Colon (tissue), 2 donors: ENCODE results near the gene SZT2.

Source experiments
- FAIRE-seq: peaks from 2 replicates; lab custom pipeline; 2012; peaks lifted over from hg19 to GRCh38; lab: Jason Lieb, UNC
- donor health status: control.
- donor health status: control.

Gene SZT2

DNA sequence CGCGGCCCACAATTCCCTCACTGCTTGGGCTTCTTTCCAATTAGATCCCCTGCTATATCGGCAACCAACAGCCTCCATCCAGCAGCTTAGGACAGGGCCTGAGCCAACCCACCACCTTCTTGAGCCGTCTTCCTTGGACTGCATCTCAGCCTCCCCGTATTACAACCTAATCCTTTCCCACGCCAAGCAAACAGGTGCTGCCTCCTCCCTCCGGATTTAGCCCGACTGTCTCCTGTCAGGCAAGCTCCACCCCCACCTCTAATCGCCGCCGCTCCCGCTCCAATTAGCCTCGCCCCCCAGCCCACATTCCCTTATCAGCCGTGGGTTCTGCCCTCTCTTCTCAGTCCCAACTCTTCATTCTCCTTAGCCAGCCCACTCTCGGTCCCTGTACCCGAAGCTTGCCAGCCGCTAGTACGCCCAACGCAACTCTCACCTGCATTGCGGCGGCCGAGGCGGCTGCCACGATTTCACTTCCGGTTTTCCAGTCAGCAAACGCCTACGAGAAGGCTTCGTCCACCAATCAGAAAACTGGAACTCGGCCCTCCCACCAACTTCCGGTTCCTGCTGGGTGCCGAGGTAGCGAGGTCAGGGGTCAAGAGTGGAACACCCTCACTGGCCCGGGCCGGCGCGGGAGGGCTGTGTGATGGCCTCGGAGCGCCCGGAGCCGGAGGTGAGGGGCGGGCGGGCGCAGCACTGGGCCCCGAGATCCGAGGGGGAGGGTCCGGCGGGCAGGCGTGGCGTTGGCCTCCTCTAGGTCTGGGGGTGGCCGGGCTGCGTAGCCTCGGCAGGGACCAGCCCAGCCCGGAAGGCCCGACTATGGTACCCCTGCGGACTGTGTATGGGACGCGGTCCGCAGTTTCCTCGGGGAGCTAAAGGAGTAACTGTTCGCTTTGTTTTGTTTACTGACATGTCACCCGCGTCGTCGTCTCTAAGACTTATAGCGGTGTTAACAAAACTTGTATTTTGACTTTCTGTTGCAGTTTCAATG, at the start of gene SZT2, which contains the start of gene MED8:
TSS of gene SZT2 (plus strand) at position 574 of the 988 bp plus-strand sequence. CDS start at position 644, 70 bp downstream.
TSS of gene MED8 (minus strand) at position 475 of the 988 bp plus-strand sequence. CDS start at position 439, 36 bp downstream.
- no peak for FAIRE-seq

DNA sequence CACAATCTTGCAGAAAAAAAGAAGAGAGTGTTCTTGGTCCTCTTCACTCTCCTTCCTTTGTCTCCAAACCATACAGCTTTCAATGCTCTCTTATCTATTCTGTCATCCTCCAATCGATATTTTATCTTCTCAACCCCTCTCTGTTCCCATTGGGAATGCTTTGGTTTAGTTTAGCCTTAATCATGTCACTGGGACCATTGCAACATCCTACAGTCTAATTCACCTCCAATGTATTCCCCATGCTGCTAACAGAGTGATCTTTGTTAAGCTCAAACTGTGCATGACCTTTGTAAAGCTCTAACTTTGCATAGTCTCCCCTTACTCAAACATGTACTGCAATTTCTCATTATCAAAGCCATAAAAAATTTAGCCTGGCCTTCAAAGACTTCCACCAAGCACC, 49.1 kb upstream of the SZT2 start:
- FAIRE-seq, result no peak

DNA sequence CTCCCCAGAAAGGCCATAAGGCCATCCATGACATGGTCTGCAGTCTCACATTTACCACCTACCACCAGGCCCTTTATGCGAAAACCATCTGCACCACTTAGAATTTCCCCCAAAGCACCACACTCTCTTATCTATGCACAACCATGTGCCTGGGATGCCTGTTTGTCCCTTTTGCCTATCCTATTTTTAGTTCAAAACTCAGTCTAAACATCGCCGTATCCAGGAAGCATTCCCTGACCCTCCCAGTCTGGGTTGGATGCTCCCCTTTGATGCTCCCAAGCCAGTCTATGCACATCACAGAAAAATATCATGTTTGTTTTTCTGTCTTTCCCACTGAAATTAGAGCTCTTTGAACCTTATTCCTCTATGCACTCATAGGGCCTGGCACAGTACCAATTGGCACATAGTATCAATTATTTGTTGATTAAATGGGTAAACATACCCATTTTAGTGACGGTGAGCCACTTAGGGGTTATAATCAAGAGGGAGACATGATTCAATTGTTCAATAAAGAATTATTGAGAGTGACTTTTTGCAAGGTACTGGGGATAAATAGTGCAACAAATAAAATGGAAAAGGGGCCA, 45.3 kb upstream of the SZT2 start:
- no peak for FAIRE-seq

DNA sequence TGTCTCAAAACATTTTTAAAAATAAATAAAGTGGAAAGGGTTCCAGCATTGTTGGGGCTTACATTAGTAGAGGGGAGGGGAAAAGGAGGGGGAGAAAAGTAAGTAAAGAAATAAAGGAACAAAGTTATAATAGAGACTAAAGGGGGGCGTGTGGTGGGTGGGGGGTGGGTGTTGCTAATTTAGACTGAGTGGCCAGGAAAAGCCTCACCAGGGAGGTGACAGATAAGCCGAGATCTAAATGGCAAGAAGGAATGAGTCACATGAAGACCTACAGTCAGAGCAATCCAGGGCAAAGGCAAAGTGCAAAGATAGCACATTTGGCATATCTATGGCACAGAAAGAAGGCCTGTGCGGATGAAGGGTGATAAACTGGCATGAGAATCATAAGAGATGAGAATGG, 44.6 kb upstream of the SZT2 start:
- FAIRE-seq, result no peak

DNA sequence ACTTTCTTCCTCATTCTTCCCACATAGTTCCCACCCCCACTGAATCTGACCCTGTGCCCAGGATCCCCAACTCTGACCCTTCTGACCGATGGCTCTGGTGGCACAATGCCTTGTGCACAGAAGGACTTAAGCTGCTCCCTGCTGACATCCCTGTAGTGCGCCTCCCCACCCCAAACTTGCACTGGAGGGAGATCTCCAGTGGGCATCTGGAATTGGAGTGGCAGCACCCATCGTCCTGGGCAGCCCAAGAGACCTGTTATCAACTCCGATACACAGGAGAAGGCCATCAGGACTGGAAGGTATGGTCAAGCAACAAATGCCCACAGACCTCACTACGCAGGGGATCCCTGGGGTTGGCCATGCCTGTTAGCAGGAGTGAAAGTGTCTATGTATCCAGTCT, 43.1 kb upstream of the SZT2 start:
- FAIRE-seq, result no peak

DNA sequence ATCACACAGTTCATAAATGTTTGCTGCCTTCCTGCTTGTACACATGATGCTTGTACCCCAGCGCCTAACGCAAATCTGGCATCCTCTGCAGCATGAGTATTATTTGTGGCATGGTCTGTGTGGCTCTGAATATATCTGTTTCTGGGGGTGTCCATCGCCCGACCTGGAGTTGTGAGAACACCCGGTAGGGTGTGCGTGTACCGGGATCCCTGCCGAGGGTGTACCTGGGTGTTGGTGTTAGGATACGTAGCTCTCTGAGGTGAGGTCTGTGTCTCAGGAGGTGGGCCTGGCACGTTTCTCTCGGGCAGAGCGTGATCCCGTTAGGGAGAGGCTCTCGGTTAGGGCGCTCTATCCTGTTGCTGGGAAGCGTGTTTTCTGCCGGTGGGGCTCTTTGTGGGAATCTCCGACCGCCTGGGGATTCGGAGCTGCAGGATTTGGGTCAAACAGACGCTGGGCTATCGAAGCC, 41.3 kb upstream of the SZT2 start:
- FAIRE-seq, result no peak

DNA sequence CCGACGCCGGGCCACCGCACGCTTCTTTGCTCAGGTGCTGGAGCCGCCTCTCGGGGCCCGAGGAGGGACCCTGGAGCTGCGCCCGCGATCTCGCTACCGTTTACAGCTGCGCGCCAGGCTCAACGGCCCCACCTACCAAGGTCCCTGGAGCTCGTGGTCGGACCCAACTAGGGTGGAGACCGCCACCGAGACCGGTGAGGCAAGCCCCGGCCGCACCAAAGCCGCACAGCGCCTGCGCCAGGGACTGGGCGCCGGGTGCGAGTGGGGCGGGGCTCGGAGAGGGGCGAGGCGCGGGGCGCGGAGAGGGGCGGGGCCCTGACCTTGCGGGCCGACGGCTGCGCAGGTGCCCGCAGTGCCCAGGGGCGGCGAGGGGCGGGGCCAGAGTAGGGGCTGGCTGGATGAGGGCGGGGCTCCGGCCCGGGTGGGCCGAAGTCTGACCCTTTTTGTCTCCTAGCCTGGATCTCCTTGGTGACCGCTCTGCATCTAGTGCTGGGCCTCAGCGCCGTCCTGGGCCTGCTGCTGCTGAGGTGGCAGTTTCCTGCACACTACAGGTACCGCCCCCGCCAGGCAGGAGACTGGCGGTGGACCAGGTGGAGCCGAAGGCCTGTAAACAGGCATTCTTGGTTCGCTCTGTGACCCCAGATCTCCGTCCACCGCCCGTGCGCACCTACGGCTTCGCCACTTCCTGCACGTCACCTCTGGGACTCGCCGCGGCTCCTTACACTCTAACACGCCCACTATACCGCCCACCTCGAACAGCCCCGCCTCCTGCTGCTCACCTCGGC, 40.7 kb upstream of the SZT2 start:
- FAIRE-seq, result no peak

DNA sequence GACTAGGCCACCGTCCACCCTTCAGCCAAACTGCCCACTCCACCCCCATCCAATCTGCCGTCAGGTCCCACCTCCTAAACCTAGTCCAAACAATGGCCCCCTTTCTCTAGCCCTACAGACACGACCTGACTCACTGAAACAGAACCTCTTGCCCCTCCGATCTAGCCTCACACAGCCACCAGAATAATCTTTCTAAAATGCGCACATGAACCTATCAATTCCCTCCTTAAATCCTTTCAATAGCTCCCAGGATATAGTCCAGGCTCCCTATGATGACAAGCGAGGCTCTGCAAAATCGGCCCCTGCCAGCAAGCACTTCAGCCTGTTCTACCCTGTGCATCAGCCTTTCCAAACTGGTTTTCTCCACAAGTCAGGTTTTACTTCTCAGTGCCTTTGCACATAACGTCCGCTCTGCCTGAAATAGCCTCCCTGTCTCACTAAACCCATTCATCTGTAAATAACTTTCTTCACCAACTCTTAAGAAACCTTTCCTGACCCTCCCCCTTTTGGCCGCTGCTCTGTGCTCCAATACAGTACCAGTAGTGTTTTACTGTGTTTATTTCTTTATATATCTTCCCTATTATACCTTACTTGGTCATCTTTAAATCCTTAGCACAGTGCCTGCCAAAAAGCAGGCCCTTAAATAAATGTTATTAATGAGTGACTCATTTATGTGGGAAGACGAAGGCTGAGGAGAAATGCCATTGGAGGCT, 39.9 kb upstream of the SZT2 start:
- FAIRE-seq, result no peak

DNA sequence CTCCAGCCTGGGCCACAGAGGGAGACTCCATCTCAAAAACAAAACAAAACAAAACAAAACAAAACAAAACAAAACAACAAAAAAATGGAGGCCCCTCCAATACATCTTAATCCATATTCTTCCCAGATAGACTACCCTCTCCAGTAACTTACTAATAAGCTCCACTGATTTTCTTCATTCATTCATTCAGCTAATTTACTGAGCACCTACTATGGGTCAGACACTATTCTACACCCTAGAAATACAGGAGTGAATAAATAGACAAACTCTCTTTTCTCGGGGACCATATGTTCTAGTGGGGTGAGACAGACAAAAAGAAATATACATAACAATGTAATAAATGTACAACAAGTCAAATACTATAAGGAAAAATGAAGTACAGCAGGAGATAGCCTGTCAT, 38.7 kb upstream of the SZT2 start:
- FAIRE-seq, result no peak

DNA sequence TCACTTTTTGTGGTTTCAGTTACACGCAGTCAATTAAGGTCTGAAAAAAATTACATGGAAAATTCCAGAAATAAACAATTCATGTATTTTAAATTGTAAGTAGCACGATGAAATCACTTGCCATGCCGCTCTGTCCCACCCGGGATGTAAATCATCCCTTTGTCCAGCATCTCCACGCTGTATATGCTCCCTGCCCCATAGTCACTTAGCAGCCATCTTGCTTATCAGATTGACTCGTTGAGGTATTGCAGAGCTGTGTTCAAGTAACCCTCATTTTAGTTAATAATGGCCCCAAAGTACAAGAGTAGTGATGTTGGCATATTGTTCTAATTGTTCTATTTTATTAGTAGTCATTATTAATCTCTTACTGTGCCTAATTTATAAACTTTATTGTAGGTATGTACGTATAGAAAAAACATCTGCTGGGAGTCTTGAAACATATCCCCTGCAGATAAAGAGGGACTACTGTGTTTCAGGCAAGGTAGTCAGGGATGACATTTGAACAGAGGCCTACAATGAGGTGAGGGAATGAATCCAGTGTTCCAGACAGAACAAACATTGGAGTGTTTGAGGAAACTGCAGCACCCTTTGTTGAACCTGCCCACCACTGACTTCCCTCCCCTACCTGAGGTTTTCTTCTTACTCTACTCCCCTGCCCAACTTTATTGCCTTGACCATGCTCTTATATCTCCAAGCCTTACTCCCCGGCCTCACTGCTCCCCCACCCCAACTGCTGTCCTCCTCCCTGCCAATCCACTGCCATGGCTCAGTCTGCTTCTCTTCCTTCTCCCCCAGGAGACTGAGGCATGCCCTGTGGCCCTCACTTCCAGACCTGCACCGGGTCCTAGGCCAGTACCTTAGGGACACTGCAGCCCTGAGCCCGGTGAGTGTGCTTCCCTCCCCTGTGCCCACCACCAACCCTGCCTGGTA, 38.0 kb upstream of the SZT2 start:
- FAIRE-seq, result no peak

DNA sequence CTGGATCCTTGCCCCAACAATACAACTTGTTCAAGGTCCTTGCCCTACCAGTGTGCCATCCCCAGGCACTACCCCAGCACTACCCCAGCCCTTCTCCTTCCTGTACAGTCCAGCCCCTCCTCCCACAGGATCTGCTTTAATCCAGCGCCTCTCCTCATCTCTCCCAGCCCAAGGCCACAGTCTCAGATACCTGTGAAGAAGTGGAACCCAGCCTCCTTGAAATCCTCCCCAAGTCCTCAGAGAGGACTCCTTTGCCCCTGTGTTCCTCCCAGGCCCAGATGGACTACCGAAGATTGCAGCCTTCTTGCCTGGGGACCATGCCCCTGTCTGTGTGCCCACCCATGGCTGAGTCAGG, 37.4 kb upstream of the SZT2 start:
- no peak for FAIRE-seq

DNA sequence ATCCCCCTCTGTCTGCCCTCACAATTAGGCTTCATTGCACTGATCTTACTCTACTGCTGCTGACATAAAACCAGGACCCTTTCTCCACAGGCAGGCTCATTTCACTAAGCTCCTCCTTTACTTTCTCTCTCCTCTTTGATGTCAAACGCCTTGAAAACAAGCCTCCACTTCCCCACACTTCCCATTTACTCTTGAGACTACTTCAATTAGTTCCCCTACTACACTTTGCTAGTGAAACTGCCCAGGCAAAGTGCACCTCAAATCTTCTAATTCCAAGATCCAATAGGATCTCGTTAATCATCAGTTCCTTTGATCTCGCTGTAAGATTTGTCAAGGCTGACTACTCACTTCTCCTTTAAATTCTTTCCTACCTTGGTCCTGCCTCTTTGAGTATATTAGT, 36.8 kb upstream of the SZT2 start:
- FAIRE-seq, result no peak

DNA sequence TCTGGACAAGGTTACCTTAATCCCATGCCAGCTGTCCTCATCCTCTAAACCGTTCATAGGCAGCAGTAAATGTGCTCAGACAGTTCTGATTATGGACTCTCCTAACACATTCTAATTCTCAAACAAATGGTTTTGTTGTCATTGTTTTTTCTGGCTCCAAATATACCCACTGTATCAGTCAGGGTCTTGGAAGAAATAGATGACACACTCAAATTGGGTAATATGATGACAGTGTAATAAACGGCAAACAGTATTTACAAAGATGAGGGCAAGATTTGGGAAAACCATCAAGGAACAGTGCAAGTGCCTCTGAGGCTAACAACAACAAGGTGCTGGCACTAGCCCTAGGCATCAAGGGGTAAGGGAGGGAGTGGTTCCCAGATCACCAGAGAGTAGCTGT, 35.2 kb upstream of the SZT2 start:
- no peak for FAIRE-seq

DNA sequence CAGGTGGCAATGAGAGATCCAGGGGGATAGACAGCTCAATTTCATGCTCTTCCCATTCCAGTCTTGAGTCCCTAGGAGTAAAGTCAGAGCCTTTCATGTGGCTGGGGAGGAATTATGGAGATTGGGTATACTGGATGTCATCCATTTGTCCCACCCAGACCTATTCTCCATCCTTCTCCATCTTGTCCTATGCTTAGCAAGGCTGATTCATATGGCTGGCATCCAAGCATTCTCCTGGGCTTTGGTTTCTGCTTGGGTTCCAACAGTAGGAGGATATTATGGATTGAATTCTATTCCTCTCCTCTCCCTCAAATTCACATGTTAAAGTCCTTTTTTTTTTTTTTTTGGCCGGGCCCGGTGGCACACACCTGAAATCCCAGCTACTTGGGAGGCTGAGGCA, 34.8 kb upstream of the SZT2 start:
- no peak for FAIRE-seq

DNA sequence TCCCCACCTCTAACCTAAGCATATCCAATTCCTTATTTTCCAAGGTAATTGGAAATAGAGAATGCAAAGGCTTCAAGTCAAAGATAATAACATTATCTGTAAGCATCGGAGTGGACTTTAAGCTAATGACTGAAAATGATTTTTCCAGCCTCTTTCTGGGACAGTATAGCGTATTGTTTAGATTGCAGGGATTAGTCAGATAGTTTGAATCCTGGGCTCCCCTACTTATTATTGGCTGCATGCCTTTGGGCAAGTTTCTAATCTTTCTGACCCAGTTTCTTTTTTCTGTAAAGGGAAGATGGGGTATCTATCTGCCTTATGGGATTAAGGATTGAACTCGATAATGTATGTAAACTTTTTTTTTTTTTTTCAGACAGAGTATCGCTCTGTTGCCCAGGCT, 32.4 kb upstream of the SZT2 start:
- FAIRE-seq, result no peak

DNA sequence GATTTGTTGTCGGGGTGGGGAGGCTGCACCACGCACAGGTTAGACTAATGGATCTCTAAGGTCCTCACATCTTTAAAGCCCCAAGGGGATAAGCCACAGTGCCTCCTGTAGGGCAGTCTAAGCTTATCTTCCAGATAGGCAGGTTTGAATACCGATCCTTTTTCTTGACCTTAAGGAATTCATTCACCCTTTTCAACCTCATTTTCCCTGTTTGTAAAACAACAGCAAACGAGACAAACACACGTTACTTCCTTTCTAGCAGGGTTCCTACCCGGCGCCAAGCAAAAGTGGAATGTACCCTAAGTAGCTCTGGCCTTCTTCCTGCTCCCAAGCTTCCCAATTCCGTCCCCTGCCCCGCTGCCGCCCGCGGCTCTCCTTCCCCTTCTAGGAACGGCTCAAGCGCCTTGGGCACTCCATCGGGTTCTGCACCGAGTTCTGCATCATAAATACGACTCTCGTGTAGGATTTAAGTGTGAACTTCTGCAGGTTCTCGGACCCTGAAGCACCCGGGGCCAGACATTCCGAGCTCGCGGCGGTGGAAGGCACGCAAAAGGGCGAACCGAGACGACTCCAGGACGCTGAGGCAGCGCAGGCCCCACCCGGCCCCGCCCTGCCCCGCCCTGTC, 31.5 kb upstream of the SZT2 start:
- no peak for FAIRE-seq

DNA sequence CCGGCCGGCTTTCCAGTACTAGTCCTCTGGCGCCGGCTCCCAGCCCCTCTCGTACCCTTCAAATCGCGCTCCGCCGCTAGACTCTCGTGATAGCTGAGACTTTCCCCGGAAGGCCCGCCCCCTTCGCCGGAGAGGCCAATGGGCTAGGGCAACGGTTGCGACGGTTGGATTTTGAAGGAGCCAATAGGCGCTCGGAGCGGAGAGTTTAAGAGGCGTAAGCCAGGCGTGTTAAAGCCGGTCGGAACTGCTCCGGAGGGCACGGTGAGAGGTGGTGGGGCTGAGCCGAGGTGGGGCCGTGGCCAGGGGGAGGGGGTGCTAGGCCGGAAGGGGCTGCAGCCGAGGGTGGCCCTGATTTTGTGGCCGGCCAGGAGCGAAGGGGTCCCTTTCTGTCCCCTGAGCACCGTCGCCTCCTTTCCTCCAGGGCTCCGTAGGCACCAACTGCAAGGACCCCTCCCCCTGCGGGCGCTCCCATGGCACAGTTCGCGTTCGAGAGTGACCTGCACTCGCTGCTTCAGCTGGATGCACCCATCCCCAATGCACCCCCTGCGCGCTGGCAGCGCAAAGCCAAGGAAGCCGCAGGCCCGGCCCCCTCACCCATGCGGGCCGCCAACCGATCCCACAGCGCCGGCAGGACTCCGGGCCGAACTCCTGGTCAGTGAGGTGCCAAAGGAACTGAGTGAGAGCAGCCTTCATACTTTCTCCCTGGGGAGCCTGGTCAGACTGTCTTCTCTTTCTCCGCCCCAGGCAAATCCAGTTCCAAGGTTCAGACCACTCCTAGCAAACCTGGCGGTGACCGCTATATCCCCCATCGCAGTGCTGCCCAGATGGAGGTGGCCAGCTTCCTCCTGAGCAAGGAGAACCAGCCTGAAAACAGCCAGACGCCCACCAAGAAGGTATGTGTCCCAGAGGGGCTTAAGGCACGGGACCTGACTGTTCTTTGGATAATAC, 30.7 kb upstream of the SZT2 start, which contains the start of gene CDC20:
TSS of gene CDC20 (plus strand) at position 236 of the 948 bp plus-strand sequence. CDS start at position 471, 235 bp downstream.
- no peak for FAIRE-seq

DNA sequence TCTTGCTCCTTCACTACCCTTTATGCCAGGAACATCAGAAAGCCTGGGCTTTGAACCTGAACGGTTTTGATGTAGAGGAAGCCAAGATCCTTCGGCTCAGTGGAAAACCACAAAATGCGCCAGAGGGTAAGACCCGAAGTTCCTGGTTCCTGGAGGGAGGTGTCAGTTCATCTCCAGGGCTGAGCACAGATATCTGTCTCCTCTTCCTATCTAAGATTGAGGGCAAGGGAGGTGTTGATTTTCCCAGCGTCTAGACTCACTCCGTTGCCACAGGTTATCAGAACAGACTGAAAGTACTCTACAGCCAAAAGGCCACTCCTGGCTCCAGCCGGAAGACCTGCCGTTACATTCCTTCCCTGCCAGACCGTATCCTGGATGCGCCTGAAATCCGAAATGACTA, 30.0 kb upstream of the SZT2 start:
- FAIRE-seq, result no peak

DNA sequence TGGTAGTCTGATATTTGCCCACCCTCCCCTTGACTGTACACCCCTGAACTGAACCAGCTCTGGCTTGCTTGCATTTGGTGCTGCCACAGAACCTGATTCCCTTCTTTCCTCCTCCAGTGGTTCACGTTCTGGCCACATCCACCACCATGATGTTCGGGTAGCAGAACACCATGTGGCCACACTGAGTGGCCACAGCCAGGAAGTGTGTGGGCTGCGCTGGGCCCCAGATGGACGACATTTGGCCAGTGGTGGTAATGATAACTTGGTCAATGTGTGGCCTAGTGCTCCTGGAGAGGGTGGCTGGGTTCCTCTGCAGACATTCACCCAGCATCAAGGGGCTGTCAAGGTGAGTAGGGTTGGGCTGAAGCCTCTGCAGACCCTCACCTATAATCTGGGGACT, 29.1 kb upstream of the SZT2 start:
- no peak for FAIRE-seq
